Measurements from ENCODE around the gene TDRD15.

Gene TDRD15

DNA sequence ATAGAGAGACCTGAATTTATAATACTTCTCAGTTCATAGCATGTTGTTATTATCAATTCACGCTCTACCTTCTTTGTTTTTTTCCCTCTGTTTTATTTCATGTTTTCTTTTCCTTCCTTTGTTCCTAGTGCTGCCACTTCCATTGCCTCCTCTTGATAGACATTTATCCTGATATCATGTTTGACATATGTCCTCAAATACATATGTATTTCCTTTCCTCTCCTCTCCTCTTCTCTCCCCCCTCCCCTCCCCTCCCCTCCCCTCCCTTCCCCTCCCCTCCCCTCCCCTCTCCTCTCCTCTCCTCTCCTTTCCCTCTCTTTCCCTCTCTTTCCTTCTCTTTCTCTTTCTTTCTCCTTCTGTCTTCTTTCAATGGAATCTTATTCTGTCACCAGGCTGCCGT, 67.8 kb downstream of the TDRD15 start:
- no peak overlapping the region for H3K27ac ChIP-seq
- TF ChIP-seq, protein P1, sequence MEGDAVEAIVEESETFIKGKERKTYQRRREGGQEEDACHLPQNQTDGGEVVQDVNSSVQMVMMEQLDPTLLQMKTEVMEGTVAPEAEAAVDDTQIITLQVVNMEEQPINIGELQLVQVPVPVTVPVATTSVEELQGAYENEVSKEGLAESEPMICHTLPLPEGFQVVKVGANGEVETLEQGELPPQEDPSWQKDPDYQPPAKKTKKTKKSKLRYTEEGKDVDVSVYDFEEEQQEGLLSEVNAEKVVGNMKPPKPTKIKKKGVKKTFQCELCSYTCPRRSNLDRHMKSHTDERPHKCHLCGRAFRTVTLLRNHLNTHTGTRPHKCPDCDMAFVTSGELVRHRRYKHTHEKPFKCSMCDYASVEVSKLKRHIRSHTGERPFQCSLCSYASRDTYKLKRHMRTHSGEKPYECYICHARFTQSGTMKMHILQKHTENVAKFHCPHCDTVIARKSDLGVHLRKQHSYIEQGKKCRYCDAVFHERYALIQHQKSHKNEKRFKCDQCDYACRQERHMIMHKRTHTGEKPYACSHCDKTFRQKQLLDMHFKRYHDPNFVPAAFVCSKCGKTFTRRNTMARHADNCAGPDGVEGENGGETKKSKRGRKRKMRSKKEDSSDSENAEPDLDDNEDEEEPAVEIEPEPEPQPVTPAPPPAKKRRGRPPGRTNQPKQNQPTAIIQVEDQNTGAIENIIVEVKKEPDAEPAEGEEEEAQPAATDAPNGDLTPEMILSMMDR (IDR thresholded peaks at IDR 0.05): no peak
- DNase-seq (ENCODE audit: low spot score): no peak
- H3K4me3 ChIP-seq: no peak overlapping the region

Measured in coronary artery (tissue), 2 donors.